Measurements from ENCODE around the gene MLF2. TPM values are rescaled to one million over a fixed set of nuclear protein-coding genes. Genes with fewer than 3 reads are reported as not detected.
"Not testable (repeated sequence)": the region's sequence is repeated elsewhere in the genome, so short reads cannot be mapped to it uniquely, and the experiment has no call there.

Gene MLF2
- total RNA-seq, 1 donor, result 229 TPM

DNA sequence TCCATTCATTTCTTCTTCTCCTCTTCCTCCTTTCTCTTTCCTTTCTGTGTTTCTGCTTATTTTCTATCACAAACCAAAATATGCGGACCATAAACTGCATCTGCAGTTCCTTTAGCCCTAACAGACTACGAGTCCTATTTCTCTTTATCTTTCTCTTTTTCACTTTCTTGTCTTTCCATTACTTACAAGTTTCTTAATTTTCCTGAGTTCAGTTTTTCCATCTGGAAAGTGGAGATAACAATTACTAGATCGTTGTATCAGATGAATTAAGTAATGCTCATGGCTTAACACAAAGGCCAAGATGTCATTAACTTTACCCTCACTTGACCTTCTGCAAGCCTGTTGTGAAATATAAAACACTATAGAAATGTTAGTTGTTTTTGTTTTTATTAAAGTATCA is 30.1 kb downstream of the MLF2 start:
- no peak overlapping the region for H3K4me3 ChIP-seq (ENCODE audit: low read depth, low read length)

DNA sequence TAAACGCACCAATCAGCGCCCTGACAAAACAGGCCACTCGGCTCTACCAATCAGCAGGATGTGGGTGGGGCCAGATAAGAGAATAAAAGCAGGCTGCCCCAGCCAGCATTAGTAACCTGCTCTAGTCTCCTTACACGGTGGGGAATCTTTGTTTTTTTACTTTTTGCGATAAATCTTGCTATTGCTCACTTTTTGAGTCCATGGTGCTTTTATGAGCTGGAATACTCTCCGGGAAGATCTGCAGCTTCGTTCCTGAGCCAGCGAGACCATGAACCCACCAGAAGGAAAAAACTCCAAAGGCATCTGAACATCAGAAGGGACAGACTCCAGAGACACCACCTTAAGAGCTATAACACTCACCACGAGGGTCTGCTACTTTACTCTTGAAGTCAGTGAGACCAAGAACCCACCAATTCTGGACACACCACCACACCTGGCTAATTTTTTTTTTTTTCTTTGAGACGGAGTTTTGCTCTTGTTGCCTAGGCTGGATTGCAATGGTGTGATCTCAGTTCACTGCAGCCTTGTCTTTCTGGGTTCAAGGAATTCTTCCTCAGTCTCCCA is 36.0 kb downstream of the MLF2 start:
- DNase-seq (ENCODE audit: low read depth), result no peak
- TF ChIP-seq, protein P1, sequence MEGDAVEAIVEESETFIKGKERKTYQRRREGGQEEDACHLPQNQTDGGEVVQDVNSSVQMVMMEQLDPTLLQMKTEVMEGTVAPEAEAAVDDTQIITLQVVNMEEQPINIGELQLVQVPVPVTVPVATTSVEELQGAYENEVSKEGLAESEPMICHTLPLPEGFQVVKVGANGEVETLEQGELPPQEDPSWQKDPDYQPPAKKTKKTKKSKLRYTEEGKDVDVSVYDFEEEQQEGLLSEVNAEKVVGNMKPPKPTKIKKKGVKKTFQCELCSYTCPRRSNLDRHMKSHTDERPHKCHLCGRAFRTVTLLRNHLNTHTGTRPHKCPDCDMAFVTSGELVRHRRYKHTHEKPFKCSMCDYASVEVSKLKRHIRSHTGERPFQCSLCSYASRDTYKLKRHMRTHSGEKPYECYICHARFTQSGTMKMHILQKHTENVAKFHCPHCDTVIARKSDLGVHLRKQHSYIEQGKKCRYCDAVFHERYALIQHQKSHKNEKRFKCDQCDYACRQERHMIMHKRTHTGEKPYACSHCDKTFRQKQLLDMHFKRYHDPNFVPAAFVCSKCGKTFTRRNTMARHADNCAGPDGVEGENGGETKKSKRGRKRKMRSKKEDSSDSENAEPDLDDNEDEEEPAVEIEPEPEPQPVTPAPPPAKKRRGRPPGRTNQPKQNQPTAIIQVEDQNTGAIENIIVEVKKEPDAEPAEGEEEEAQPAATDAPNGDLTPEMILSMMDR (IDR thresholded peaks at IDR 0.05; ENCODE audit: insufficient read depth, low read depth, low read length), result no peak

More for the DNA sequence above, 30.1 kb downstream of the MLF2 start:
- TF ChIP-seq, protein P1 (IDR thresholded peaks at IDR 0.05; ENCODE audit: insufficient read depth, low read depth, low read length), result no peak
- DNase-seq (ENCODE audit: low read depth), result no peak

GRCh38 chr12:6716031-6716873 is 36.7 kb downstream of the MLF2 start:
- H3K4me3 ChIP-seq (ENCODE audit: low read depth, low read length); DNase-seq (ENCODE audit: low read depth): not testable (repeated sequence)

More for the DNA sequence above, 36.0 kb downstream of the MLF2 start:
- H3K4me3 ChIP-seq (ENCODE audit: low read depth, low read length), result no peak overlapping the region

GRCh38 chr12:6708960-6709394 is 44.0 kb downstream of the MLF2 start:
- TF ChIP-seq, protein P1 (IDR thresholded peaks at IDR 0.05; ENCODE audit: insufficient read depth, low read depth, low read length), result no peak
- no peak for DNase-seq (ENCODE audit: low read depth)
- no peak overlapping the region for H3K4me3 ChIP-seq (ENCODE audit: low read depth, low read length)

DNA sequence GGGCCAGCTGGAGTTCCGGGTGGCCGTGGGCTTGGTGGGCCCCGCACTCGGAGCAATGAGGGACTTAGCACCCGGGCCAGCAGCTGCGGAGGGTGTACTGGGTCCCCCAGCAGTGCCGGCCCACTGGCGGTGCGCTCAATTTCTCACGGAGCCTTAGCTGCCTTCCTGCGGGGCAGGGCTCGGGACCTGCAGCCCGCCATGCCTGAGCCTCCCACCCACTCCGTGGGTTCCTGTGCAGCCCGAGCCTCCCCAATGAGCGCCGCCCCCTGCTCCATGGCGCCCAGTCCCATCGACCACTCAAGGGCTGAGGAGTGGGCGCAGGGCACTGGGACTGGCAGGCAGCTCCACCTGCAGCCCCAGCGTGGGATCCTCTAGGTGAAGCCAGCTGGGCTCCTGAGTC is 44.6 kb downstream of the MLF2 start:
- H3K4me3 ChIP-seq (ENCODE audit: low read depth, low read length); DNase-seq (ENCODE audit: low read depth): not testable (repeated sequence)

GRCh38 chr12:6703631-6704030 is 49.3 kb downstream of the MLF2 start:
- TF ChIP-seq, protein P1 (IDR thresholded peaks at IDR 0.05; ENCODE audit: insufficient read depth, low read depth, low read length), result no peak
- H3K4me3 ChIP-seq (ENCODE audit: low read depth, low read length), result no peak overlapping the region
- no peak for DNase-seq (ENCODE audit: low read depth)

DNA sequence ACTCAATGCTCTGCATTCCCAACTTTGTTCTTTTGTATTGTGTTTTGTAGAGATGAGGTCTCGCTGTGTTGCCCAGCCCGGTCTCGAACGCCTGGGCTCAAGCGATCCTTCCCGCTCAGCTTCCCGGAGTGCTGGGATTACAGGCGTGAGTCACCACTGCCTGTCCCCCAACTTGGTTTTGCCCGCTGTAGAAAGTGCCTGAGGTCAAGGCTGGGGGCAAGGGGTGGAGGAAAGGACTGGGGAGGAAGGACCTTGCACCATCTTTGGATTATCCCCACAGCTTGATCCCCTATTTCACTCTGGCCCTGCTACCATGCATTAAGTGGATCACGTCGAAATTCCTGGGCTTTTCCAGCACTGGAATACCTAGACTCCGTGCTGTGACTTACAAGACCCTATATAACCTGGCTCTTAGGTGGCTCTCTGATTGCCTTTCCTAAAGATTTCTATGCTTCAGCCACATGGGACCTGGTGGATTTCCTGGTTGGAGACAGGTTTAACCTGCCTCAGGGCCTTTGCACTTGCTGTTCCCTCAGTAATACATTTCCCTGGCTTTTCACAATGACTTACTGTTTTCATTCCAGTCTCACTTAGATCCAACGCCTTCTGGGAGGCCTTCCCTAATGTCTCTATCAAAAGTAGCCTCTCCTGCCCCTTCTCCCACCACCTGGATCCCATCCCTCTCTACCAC is 51.7 kb downstream of the MLF2 start:
- TF ChIP-seq, protein P1 (IDR thresholded peaks at IDR 0.05; ENCODE audit: insufficient read depth, low read depth, low read length), result no peak
- peak; percentile 7 for DNase-seq (ENCODE audit: low read depth)
- peak overlapping the region; percentile 51 for H3K4me3 ChIP-seq (ENCODE audit: low read depth, low read length)

Data from fibroblast of villous mesenchyme (primary cell).